Measurements from ENCODE around the gene PPP2R2C.

DNA sequence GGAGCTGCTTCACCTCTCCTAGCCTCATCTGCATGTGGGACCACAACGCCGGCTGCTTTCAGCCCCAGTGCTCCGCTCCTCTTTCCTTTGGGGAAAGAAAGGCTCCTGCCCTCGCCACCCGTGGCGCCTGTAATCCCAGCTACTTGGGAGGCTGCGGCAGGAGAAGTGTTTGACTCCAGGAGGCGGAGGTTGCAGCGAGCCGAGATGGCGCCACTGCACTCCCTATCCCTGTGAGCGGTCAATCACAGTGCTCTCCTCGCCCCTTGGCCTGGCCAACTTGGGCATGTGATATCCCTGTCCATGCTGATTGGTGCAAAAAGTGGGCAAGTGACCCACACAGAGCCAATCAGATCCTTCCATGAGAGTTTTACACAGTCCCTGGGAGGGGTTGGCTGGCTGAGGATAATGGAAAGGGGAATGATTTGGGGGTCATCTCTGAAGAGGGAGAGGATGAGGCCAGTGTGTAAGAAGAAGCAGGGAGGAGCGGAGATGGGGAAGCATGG, 146.6 kb downstream of the PPP2R2C start:
- TF ChIP-seq, protein P1, sequence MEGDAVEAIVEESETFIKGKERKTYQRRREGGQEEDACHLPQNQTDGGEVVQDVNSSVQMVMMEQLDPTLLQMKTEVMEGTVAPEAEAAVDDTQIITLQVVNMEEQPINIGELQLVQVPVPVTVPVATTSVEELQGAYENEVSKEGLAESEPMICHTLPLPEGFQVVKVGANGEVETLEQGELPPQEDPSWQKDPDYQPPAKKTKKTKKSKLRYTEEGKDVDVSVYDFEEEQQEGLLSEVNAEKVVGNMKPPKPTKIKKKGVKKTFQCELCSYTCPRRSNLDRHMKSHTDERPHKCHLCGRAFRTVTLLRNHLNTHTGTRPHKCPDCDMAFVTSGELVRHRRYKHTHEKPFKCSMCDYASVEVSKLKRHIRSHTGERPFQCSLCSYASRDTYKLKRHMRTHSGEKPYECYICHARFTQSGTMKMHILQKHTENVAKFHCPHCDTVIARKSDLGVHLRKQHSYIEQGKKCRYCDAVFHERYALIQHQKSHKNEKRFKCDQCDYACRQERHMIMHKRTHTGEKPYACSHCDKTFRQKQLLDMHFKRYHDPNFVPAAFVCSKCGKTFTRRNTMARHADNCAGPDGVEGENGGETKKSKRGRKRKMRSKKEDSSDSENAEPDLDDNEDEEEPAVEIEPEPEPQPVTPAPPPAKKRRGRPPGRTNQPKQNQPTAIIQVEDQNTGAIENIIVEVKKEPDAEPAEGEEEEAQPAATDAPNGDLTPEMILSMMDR (IDR thresholded peaks at IDR 0.05) = no peak
- no peak for TF ChIP-seq POLR2A (IDR thresholded peaks at IDR 0.05)

All from heart left ventricle (tissue), 13 donors.